Peyer's patch (tissue), 4 donors: ENCODE data around the gene SNTG2.

Experiments
- POLR2A ChIP-seq, 2 donors: fragments of 450-650 bp; IDR thresholded peaks; one replicate each; pipeline ENCODE4 v1.5.1; 2017; ENCODE audit warnings: antibody characterized with exemption in 2 of 2, mild to moderate bottlenecking in 2 of 2, moderate library complexity in 2 of 2
- TF ChIP-seq, protein P1 (sequence below), 6 experiments: fragments of 450-650 bp in 4 of 6; fragments of 200-600 bp in 2 of 6; sonication (generic) in 1 of 6; IDR thresholded peaks; one replicate each; pipeline ENCODE4 v1.5.1; 2017 to 2019; ENCODE audit warnings: antibody characterized with exemption in 6 of 6, mild to moderate bottlenecking in 3 of 6, moderate library complexity in 1 of 6

GRCh38 chr2:1079873-1080799 is 129.5 kb downstream of the SNTG2 start:
- TF ChIP-seq, protein P1, sequence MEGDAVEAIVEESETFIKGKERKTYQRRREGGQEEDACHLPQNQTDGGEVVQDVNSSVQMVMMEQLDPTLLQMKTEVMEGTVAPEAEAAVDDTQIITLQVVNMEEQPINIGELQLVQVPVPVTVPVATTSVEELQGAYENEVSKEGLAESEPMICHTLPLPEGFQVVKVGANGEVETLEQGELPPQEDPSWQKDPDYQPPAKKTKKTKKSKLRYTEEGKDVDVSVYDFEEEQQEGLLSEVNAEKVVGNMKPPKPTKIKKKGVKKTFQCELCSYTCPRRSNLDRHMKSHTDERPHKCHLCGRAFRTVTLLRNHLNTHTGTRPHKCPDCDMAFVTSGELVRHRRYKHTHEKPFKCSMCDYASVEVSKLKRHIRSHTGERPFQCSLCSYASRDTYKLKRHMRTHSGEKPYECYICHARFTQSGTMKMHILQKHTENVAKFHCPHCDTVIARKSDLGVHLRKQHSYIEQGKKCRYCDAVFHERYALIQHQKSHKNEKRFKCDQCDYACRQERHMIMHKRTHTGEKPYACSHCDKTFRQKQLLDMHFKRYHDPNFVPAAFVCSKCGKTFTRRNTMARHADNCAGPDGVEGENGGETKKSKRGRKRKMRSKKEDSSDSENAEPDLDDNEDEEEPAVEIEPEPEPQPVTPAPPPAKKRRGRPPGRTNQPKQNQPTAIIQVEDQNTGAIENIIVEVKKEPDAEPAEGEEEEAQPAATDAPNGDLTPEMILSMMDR (IDR thresholded peaks at IDR 0.05) = no peak
- no peak for TF ChIP-seq POLR2A (IDR thresholded peaks at IDR 0.05)
